ENCODE results near the gene NKX6-2. TPM values are rescaled to one million over a fixed set of nuclear protein-coding genes. Genes with fewer than 3 reads are reported as not detected.

Gene NKX6-2
- total RNA-seq, 1 donor from 2014 or later: not detected

DNA sequence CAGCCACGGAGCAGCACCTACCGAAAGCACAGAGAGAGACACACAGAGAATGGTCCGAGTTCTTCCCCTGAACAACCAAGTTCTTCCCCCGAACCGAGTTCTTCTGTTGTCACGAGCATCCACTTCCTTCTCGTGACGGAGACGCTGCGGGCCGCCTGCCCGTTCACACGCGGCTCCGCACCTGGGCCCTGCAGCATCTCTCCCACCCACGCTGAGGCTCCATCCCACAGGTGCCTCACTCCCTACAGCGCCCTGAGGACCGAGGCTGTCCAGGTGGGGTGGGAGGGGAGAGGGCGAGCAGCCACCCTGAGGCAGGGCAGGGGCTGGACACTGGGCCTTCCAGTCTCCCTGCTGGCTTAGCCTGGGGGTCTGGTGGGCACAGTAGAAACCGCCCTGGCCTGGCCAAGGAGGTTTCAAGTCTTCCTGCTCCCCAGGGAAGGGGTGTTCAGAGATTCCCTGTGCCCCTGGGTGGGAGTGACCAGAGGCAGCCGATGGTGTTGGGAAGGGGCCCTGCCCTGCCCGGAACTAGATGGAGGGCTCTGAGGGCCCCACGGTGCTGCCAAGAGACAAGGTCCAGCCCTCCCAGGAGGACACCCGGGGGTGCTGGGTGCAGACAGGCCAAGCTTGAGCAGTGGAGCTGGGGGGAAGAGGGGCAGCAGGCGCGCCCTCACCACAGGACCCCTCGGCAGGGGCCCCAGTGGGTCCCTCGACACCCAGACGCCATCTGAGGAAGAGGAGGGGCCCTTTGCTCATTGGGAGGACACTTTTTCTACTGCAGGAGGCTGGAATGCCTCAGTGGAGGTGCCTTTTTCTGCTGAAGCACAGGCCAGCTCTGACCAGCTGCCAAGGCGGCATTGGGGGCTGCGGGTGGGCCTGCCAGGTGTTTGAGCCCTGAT lies 5.2 kb upstream of the NKX6-2 start:
- no peak overlapping the region for H3K4me2 ChIP-seq (ENCODE audit: low read length)

DNA sequence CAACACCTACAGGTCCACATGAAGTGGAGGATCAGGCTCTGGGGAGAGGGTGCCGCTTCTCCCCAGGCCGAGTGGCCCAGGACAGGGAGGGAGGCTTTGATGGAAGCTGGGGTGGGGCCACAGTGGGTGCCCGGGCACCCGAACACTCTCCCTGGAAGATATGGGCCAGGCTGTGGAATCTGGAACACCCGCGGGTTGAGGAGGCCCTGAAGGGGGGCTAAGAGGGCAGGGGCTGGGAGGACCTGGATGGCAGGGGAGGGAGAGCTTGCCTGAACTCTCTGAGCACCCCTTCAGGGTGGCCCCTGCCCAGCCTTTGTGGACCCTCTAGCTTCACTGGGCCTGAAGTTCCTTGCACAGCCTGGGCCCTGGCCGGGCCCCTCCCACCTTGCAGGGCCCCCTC lies 4.5 kb upstream of the NKX6-2 start:
- Histone ChIP-seq H3K27ac (ENCODE audit: low read depth, low read length) (no peak overlapping the region), H3K4me1 (ENCODE audit: insufficient read depth, low read length) (peaks cover 3% of the 10 kb centered on the region), H4K20me1 (ENCODE audit: insufficient read depth, low read length) (peaks cover 3% of the 10 kb centered on the region), H3K9ac (ENCODE audit: low read length) (no peak overlapping the region), H3K4me3 (ENCODE audit: insufficient read depth, low read depth, low read length) (no peak overlapping the region), H3K4me2 (ENCODE audit: low read length) (no peak overlapping the region), H3K9me3 (ENCODE audit: insufficient read depth, low read depth, low read length) (no peaks in the 10 kb centered on the region), H3K27me3 (ENCODE audit: insufficient read depth, low read length) (peaks cover 22% of the 10 kb centered on the region), H2AFZ (ENCODE audit: low read depth, low read length) (no peak overlapping the region), H3K36me3 (ENCODE audit: insufficient read depth, low read length) (no peaks in the 10 kb centered on the region), H3K79me2 (ENCODE audit: insufficient read depth, low read length) (no peaks in the 10 kb centered on the region)
- TF ChIP-seq, protein P1, sequence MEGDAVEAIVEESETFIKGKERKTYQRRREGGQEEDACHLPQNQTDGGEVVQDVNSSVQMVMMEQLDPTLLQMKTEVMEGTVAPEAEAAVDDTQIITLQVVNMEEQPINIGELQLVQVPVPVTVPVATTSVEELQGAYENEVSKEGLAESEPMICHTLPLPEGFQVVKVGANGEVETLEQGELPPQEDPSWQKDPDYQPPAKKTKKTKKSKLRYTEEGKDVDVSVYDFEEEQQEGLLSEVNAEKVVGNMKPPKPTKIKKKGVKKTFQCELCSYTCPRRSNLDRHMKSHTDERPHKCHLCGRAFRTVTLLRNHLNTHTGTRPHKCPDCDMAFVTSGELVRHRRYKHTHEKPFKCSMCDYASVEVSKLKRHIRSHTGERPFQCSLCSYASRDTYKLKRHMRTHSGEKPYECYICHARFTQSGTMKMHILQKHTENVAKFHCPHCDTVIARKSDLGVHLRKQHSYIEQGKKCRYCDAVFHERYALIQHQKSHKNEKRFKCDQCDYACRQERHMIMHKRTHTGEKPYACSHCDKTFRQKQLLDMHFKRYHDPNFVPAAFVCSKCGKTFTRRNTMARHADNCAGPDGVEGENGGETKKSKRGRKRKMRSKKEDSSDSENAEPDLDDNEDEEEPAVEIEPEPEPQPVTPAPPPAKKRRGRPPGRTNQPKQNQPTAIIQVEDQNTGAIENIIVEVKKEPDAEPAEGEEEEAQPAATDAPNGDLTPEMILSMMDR (IDR thresholded peaks at IDR 0.05; ENCODE audit: insufficient read depth, low read depth, low read length): no peak
- TF ChIP-seq EZH2 (IDR thresholded peaks at IDR 0.05; ENCODE audit: insufficient read depth, low read length): no peak
- no peaks in the 10 kb centered on the region for H3K36me3 Mint-ChIP-seq (ENCODE audit: low read depth, unreplicated experiment)
- DNase-seq (ENCODE audit: low read depth) (no peak), FAIRE-seq (no peak)
- no peaks in the 10 kb centered on the region for H3K9me3 Mint-ChIP-seq (ENCODE audit: unreplicated experiment)
- H3K4me3 Mint-ChIP-seq (ENCODE audit: unreplicated experiment): no peak overlapping the region
- peaks cover 18% of the 10 kb centered on the region for H3K27me3 Mint-ChIP-seq (ENCODE audit: low read depth, unreplicated experiment)
- H3K27ac Mint-ChIP-seq (ENCODE audit: unreplicated experiment): no peak overlapping the region
- no peaks in the 10 kb centered on the region for H3K4me1 Mint-ChIP-seq (ENCODE audit: low read depth, unreplicated experiment)

More for the DNA sequence above, 5.2 kb upstream of the NKX6-2 start:
- no peak for DNase-seq (ENCODE audit: low read depth)
- peaks cover 3% of the 10 kb centered on the region for H3K4me1 ChIP-seq (ENCODE audit: insufficient read depth, low read length)
- H3K9me3 ChIP-seq (ENCODE audit: insufficient read depth, low read depth, low read length): no peaks in the 10 kb centered on the region
- no peak overlapping the region for H3K27ac Mint-ChIP-seq (ENCODE audit: unreplicated experiment)
- no peak overlapping the region for H3K9ac ChIP-seq (ENCODE audit: low read length)
- H3K4me3 ChIP-seq (ENCODE audit: insufficient read depth, low read depth, low read length): no peak overlapping the region
- no peak overlapping the region for H3K27ac ChIP-seq (ENCODE audit: low read depth, low read length)
- no peak for FAIRE-seq
- no peaks in the 10 kb centered on the region for H3K9me3 Mint-ChIP-seq (ENCODE audit: unreplicated experiment)
- H3K27me3 ChIP-seq (ENCODE audit: insufficient read depth, low read length): peaks cover 22% of the 10 kb centered on the region
- no peaks in the 10 kb centered on the region for H3K4me1 Mint-ChIP-seq (ENCODE audit: low read depth, unreplicated experiment)
- no peak overlapping the region for H3K4me3 Mint-ChIP-seq (ENCODE audit: unreplicated experiment)
- H4K20me1 ChIP-seq (ENCODE audit: insufficient read depth, low read length): peaks cover 2% of the 10 kb centered on the region
- TF ChIP-seq EZH2 (IDR thresholded peaks at IDR 0.05; ENCODE audit: insufficient read depth, low read length): no peak
- TF ChIP-seq, protein P1 (IDR thresholded peaks at IDR 0.05; ENCODE audit: insufficient read depth, low read depth, low read length): no peak
- no peaks in the 10 kb centered on the region for H3K79me2 ChIP-seq (ENCODE audit: insufficient read depth, low read length)
- H3K36me3 Mint-ChIP-seq (ENCODE audit: low read depth, unreplicated experiment): no peaks in the 10 kb centered on the region
- no peak overlapping the region for H2AFZ ChIP-seq (ENCODE audit: low read depth, low read length)
- H3K27me3 Mint-ChIP-seq (ENCODE audit: low read depth, unreplicated experiment): peaks cover 20% of the 10 kb centered on the region
- H3K36me3 ChIP-seq (ENCODE audit: insufficient read depth, low read length): no peaks in the 10 kb centered on the region

DNA sequence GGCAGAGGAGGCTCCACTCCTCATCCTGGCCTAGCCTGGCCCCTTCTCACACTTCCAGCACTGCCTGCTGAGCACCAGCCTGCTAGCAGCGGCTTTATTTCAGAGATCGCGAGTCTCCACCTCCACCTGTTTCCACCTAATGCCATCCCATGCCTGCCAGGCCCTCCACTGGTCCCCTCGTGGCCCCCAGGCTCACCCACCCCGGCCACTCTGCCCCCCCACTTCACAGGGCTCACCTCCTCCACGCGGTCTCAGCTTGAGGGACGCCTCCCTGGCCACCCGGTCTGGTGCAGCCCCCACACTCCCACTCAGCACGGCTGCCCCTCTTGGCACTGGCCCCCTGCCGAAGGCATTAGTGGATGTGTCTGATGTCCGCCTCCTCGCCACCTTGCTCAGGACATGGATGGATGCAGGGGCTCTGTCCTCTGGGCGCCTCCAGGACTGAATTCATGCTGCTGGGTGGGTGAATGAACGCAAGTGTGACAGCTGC lies 3.8 kb upstream of the NKX6-2 start:
- Histone ChIP-seq H3K27me3 (ENCODE audit: insufficient read depth, low read length) (peaks cover 24% of the 10 kb centered on the region), H3K9ac (ENCODE audit: low read length) (no peak overlapping the region), H4K20me1 (ENCODE audit: insufficient read depth, low read length) (peaks cover 3% of the 10 kb centered on the region), H3K36me3 (ENCODE audit: insufficient read depth, low read length) (no peaks in the 10 kb centered on the region), H3K4me1 (ENCODE audit: insufficient read depth, low read length) (peaks cover 3% of the 10 kb centered on the region), H3K4me3 (ENCODE audit: insufficient read depth, low read depth, low read length) (no peak overlapping the region), H3K79me2 (ENCODE audit: insufficient read depth, low read length) (no peaks in the 10 kb centered on the region), H3K9me3 (ENCODE audit: insufficient read depth, low read depth, low read length) (no peaks in the 10 kb centered on the region), H2AFZ (ENCODE audit: low read depth, low read length) (no peak overlapping the region), H3K27ac (ENCODE audit: low read depth, low read length) (no peak overlapping the region), H3K4me2 (ENCODE audit: low read length) (no peak overlapping the region)
- DNase-seq (ENCODE audit: low read depth): no peak
- H3K27ac Mint-ChIP-seq (ENCODE audit: unreplicated experiment): no peak overlapping the region
- no peaks in the 10 kb centered on the region for H3K4me1 Mint-ChIP-seq (ENCODE audit: low read depth, unreplicated experiment)
- peaks cover 18% of the 10 kb centered on the region for H3K27me3 Mint-ChIP-seq (ENCODE audit: low read depth, unreplicated experiment)
- H3K9me3 Mint-ChIP-seq (ENCODE audit: unreplicated experiment): no peaks in the 10 kb centered on the region
- H3K36me3 Mint-ChIP-seq (ENCODE audit: low read depth, unreplicated experiment): no peaks in the 10 kb centered on the region
- H3K4me3 Mint-ChIP-seq (ENCODE audit: unreplicated experiment): no peak overlapping the region
- no peak for TF ChIP-seq EZH2 (IDR thresholded peaks at IDR 0.05; ENCODE audit: insufficient read depth, low read length)
- TF ChIP-seq, protein P1 (IDR thresholded peaks at IDR 0.05; ENCODE audit: insufficient read depth, low read depth, low read length): no peak
- no peak for FAIRE-seq
